Breast epithelium (tissue), 3 donors: Measurements from ENCODE around the gene CYP24A1.

Experiments
- CTCF ChIP-seq, 3 donors: fragments of 450-650 bp; IDR thresholded peaks; one replicate each; pipeline ENCODE4 v1.5.1; 2016 to 2017; ENCODE audit warnings: antibody characterized with exemption in 3 of 3, mild to moderate bottlenecking in 3 of 3, moderate library complexity in 3 of 3
- POLR2A ChIP-seq: fragments of 450-650 bp; IDR thresholded peaks from one replicate; pipeline ENCODE4 v1.6.1; 2016; ENCODE audit warnings: antibody characterized with exemption, mild to moderate bottlenecking, moderate library complexity
- POLR2AphosphoS5 ChIP-seq, 3 donors: sonication (generic); formaldehyde crosslinking; IDR thresholded peaks; one replicate each; pipeline ENCODE4 v1.6.1; 2017; ENCODE audit warnings: antibody characterized with exemption in 3 of 3

GRCh38 chr20:54134445-54135220 is 39.2 kb downstream of the CYP24A1 start:
- TF ChIP-seq CTCF (IDR thresholded peaks at IDR 0.05) (no peak), POLR2A (no peak), POLR2AphosphoS5 (IDR thresholded peaks at IDR 0.05) (no peak)
